Esophagus squamous epithelium (tissue), 5 donors: ENCODE results near the gene CCDC197. TPM values are rescaled to one million over a fixed set of nuclear protein-coding genes. Genes with fewer than 3 reads are reported as not detected.

Experiments used
- DNase-seq: peaks from one replicate; lab custom pipeline; 2025; lab: John Stamatoyannopoulos, UW
- H3K27ac ChIP-seq, 4 donors: fragments of 200-600 bp; sonication (generic); one replicate each; pipeline ENCODE4 v1.5.1; 2016 to 2019; ENCODE audit warnings: mild to moderate bottlenecking in 1 of 4
- H3K27me3 ChIP-seq, 4 donors: fragments of 200-600 bp; sonication (generic); 1 replicate in 3 of 4; 2 replicates in 1 of 4; pipeline versions ENCODE4 v1.5.1 to v1.6.0; 2017 to 2021; ENCODE audit warnings: antibody characterized with exemption in 1 of 4
- H3K36me3 ChIP-seq, 3 donors: fragments of 200-600 bp; sonication (generic); one replicate each; pipeline ENCODE4 v1.5.1; 2016 to 2019
- H3K4me1 ChIP-seq, 3 donors: fragments of 200-600 bp; sonication (generic); one replicate each; pipeline ENCODE4 v1.5.1; 2017 to 2019
- H3K4me3 ChIP-seq, 4 donors: fragments of 200-600 bp; sonication (generic); 1 replicate in 3 of 4; 2 replicates in 1 of 4; pipeline ENCODE4 v1.5.1; 2016 to 2019; ENCODE audit warnings: mild to moderate bottlenecking in 2 of 4, moderate library complexity in 1 of 4
- H3K9me3 ChIP-seq, 3 donors: fragments of 200-600 bp; sonication (generic); one replicate each; pipeline ENCODE4 v1.5.1; 2016 to 2019
- POLR2A ChIP-seq, 4 donors: fragments of 450-650 bp; IDR thresholded peaks; one replicate each; pipeline ENCODE4 v1.6.1; 2017; ENCODE audit warnings: antibody characterized with exemption in 4 of 4, mild to moderate bottlenecking in 4 of 4, moderate library complexity in 3 of 4
- WGBS, 2 donors: methylation state at CpG; one replicate each; pipeline ENCODE4 v1.1.5; 2018; 5-methylcytosine and 5-hydroxymethylcytosine counted together
- intact Hi-C: fragments of 100-400 bp; cut with DNase I; formaldehyde crosslinking; loops from one replicate; pipeline ENCODE4 v1.15.0; 2022
- total RNA-seq, 4 donors: library from RNA; depleted of rRNA; stranded (reverse); fragments of >200 nt; gene quantifications; one replicate each; pipeline ENCODE4 v1.1.0, GENCODE V29; 2016
- TF ChIP-seq, protein P1 (sequence below), 6 experiments: fragments of 450-650 bp in 4 of 6; fragments of 200-600 bp in 2 of 6; sonication (generic) in 2 of 6; IDR thresholded peaks; one replicate each; pipeline ENCODE4 v1.5.1; 2016 to 2019; ENCODE audit warnings: antibody characterized with exemption in 6 of 6, mild to moderate bottlenecking in 4 of 6, moderate library complexity in 4 of 6
- donor health status: DM: yes; HTN: yes; CAD: no.

CCDC197 gene
- total RNA-seq, 4 donors from 2014 or later: not detected

DNA sequence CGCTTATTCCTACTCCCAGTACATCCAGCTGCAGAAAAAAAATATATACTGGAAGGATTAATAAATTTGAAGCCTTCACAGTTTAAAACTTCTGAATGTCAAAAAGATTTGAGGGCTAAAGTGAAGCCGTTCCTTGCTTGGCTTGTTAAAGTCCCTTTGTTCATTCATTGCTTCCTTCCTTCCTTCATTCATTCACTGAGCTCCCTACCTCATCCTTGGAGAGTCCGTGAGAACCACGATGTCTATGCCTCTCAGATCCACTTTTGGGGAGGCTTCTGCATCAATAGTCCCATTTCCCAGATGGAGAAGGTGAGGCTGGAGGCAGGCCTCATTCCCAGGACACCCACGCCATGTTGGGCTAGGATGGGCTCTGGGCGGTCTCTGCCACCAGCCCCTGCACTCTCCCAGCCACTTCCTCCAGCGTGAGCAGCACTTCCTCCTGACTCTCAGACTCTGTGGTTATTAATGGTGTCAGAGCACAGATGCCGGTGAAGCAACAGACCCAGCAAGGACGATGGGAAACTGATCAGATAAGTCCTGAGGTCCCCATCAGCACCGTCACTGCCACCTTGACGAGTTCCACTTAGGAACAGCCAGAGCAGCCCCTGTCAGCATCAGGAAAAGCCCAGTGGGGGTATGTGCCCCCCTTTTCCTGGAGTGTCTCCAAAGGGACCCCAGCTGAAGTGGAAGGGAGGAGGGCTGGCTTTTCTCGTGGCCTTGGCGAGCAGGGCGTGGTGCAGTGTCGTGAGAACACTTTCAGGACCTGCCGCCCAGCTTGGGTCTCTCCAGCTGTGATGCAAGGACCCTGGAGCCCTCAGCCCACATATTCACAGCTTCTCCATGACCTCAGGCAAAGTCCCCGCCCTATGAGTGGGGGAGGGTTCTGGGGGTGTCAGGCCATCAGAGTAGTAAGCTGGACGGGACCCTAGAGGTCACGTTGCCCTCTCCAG, 41.9 kb upstream of the CCDC197 start:
- DNase-seq: peak; percentile 26
- Histone ChIP-seq H3K9me3 (no peaks in the 10 kb centered on the region), H3K27ac (peak overlapping the region; percentile 20 to 88 (median 68)), H3K36me3 (no peaks in the 10 kb centered on the region), H3K4me1 (peaks cover 11 to 80% (median 41%) of the 10 kb centered on the region in 3 donors), H3K27me3 (peaks cover 0 to 14% (median 0%) of the 10 kb centered on the region in 4 donors), H3K4me3 (peak overlapping the region in 2 of 4 donors; percentile 15 to 29)
- WGBS, 2 donors: 61 to 62% methylated on average over 12 to 13 of the region's 19 CpGs
- intact Hi-C loops: no loop called here
- peak in 1 of 4 donors; percentile 9 for TF ChIP-seq POLR2A (IDR thresholded peaks at IDR 0.05)
- TF ChIP-seq, protein P1, sequence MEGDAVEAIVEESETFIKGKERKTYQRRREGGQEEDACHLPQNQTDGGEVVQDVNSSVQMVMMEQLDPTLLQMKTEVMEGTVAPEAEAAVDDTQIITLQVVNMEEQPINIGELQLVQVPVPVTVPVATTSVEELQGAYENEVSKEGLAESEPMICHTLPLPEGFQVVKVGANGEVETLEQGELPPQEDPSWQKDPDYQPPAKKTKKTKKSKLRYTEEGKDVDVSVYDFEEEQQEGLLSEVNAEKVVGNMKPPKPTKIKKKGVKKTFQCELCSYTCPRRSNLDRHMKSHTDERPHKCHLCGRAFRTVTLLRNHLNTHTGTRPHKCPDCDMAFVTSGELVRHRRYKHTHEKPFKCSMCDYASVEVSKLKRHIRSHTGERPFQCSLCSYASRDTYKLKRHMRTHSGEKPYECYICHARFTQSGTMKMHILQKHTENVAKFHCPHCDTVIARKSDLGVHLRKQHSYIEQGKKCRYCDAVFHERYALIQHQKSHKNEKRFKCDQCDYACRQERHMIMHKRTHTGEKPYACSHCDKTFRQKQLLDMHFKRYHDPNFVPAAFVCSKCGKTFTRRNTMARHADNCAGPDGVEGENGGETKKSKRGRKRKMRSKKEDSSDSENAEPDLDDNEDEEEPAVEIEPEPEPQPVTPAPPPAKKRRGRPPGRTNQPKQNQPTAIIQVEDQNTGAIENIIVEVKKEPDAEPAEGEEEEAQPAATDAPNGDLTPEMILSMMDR (IDR thresholded peaks at IDR 0.05): no peak

DNA sequence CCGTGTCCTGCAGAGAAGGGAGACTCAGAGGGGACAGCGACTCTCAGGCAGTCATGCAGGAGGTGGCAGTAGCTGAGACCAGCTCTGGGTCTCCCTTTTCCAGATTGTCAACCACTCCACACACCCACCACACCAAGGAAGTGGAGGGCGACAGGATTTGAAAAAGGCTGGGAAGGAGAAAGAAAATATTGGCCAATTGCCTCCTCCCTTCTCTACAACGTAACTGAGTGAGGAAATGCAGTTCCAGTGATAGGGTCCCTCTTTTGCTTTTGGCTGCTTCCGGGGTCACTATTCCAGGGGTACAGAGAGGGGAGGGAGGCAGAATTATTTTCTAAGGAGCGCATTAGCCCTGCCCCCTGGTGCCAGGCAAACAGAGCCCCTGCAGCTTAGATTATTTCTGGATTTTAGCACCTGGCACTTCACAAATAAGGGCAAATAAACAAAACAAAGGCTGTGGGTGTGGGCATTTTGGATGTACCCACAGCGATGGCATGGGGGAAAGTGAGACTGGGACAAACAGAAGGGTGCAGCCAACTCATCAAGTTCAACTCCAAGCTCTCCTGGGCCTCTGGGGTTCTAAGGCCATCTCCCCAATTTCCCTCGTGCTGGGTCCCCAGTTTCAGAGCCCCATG, 41.1 kb upstream of the CCDC197 start:
- DNase-seq: no peak
- TF ChIP-seq, protein P1 (IDR thresholded peaks at IDR 0.05): no peak
- TF ChIP-seq POLR2A (IDR thresholded peaks at IDR 0.05): no peak
- Histone ChIP-seq H3K27ac (peak overlapping the region; percentile 45 to 88 (median 68)), H3K27me3 (peaks cover 0 to 14% (median 0%) of the 10 kb centered on the region in 4 donors), H3K36me3 (no peaks in the 10 kb centered on the region), H3K9me3 (no peaks in the 10 kb centered on the region), H3K4me1 (peaks cover 14 to 85% (median 46%) of the 10 kb centered on the region in 3 donors), H3K4me3 (peak overlapping the region in 1 of 4 donors; percentile 29)
- WGBS, 2 donors: 56 to 60% methylated on average over 5 to 8 of the region's 8 CpGs
- intact Hi-C loops: no loop called here

DNA sequence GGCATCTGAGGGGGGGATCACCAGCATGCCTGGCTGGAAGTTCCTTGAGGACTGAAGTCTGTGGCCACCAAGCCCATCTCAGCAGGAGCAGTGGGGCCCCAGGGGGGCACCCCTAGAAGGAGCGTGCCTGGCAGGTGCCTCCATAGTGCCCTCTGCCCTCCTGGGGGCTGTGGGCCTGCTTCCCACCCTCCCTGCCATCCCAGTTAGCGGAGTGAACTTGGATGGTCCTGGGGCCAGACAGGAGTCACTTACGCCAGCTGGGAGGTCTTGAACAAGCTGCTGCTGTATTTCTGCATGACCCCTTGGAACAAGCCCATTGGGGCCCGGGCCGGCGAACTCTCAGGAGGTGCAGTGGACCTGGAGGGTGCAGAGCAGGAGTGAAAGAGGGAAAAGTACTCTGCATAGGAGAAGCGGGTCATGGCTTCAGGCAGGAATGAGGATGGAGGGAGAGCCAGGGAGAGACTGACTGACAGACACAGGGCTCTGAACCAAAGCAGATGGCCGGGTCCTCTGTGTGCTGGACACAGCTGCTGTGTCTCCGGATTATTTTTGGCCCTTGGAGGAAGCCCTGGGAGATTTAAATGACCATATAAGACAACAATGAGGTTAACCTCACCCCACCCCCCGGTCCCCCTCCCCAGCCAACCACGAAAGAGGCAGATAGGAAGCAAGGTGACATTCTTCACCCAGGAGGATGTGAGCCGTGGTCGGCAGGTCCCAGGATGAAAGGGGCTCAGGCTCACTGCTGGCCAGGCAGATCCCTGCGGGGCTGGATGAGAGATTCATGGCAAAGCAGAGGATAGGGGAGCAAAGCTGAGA, 40.4 kb upstream of the CCDC197 start:
- Histone ChIP-seq H3K4me1 (peaks cover 14 to 84% (median 45%) of the 10 kb centered on the region in 3 donors), H3K4me3 (no peak overlapping the region), H3K36me3 (no peaks in the 10 kb centered on the region), H3K27ac (peak overlapping the region in 3 of 4 donors; percentile 50 to 88 (median 84)), H3K9me3 (no peaks in the 10 kb centered on the region), H3K27me3 (peaks cover 0 to 14% (median 0%) of the 10 kb centered on the region in 4 donors)
- 65 to 70% methylated on average over 3 to 12 of the region's 14 CpGs for WGBS, 2 donors
- no peak for DNase-seq
- no peak for TF ChIP-seq POLR2A (IDR thresholded peaks at IDR 0.05)
- TF ChIP-seq, protein P1 (IDR thresholded peaks at IDR 0.05): no peak
- intact Hi-C loops: no loop called here

DNA sequence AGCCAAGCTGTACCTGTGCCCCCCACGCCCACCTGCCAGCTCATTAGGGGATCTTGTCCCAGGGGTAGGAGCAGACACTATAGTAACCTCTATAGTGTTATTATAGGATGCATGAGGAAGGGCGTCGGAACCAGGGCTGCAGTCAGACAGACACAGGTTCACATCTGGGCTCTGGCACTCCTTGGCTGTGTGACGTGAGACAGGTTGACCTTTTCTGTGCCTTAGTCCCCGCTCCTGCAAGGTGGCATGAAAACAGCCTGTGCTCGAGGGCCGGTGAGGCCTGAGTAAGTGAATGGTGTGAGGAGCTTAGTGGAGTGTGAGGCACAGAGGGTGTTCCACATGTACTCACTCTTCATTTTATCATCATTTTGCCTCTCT, 39.8 kb upstream of the CCDC197 start:
- Histone ChIP-seq H3K36me3 (no peaks in the 10 kb centered on the region), H3K27ac (peak overlapping the region in 3 of 4 donors; percentile 50 to 88 (median 84)), H3K4me3 (no peak overlapping the region), H3K9me3 (no peaks in the 10 kb centered on the region), H3K27me3 (peaks cover 0 to 14% (median 0%) of the 10 kb centered on the region in 4 donors), H3K4me1 (peaks cover 14 to 81% (median 40%) of the 10 kb centered on the region in 3 donors)
- TF ChIP-seq, protein P1 (IDR thresholded peaks at IDR 0.05): no peak
- TF ChIP-seq POLR2A (IDR thresholded peaks at IDR 0.05): no peak
- 73 to 89% methylated on average over 3 to 6 of the region's 7 CpGs for WGBS, 2 donors
- no peak for DNase-seq
- intact Hi-C loops: no loop called here
